B cell (primary cell): Measurements from ENCODE around the gene UPK3A. TPM values are rescaled to one million over a fixed set of nuclear protein-coding genes. Genes with fewer than 3 reads are reported as not detected.
"Not testable (repeated sequence)": the region's sequence is repeated elsewhere in the genome, so short reads cannot be mapped to it uniquely, and the experiment has no call there.

ENCODE experiments used
- ATAC-seq: fragments of 200-7000 bp; cut with Tn5 transposase; one replicate; pipeline ENCODE4 v1.10.0; 2021; ENCODE audit warnings: low read depth, mild to moderate bottlenecking, moderate number of reproducible peaks, moderate library complexity
- CTCF ChIA-PET: fragments of 350-600 bp; sonication (Branson Sonifier 250); formaldehyde crosslinking; loops from one replicate; lab custom pipeline; 2021; ENCODE audit warnings: antibody characterized with exemption, inconsistent platforms; lab: Charles Lee
- POLR2A ChIA-PET: fragments of 350-600 bp; sonication (Branson Sonifier 250); formaldehyde crosslinking; loops from one replicate; lab custom pipeline; 2021; ENCODE audit warnings: antibody characterized with exemption; lab: Charles Lee
- DNase-seq: peaks from one replicate; pipeline ENCODE4 v3.0.0; 2013
- H2AFZ ChIP-seq: 2 replicates; pipeline ENCODE4 v1.6.1; 2012; ENCODE audit warnings: mild to moderate bottlenecking, low read depth, low read length; ENCODE audit not compliant: insufficient read depth, poor library complexity, severe bottlenecking
- H3K27ac ChIP-seq, 2 donors: 1 replicate in 1 of 2; 2 replicates in 1 of 2; pipeline ENCODE4 v1.5.1; 2012 to 2013; ENCODE audit warnings: low read length in 2 of 2, mild to moderate bottlenecking in 2 of 2, moderate library complexity in 1 of 2
- H3K27me3 ChIP-seq, 4 experiments: fragments of 200-600 bp in 1 of 4; sonication (generic) in 1 of 4; replicated peaks in 1 of 4; 1 replicate in 2 of 4; 2 replicates in 2 of 4; pipeline versions ENCODE4 v1.6.1 to v1.7.0; 2013 to 2016; ENCODE audit warnings: low read length in 3 of 4, mild to moderate bottlenecking in 2 of 4, mixed read lengths in 1 of 4, moderate library complexity in 1 of 4; ENCODE audit not compliant: insufficient read depth in 4 of 4, control insufficient read depth in 3 of 4; ENCODE audit errors: control extremely low read depth in 1 of 4
- H3K36me3 ChIP-seq, 2 experiments: replicated peaks in 1 of 2; 1 replicate in 1 of 2; 2 replicates in 1 of 2; pipeline versions ENCODE4 v1.6.1 to v1.7.1; 2013; ENCODE audit warnings: low read length in 1 of 2; ENCODE audit not compliant: insufficient read depth in 2 of 2, control insufficient read depth in 1 of 2; ENCODE audit errors: control extremely low read depth in 1 of 2, extremely low read depth in 1 of 2
- H3K4me1 ChIP-seq, 2 donors: fragments of 200-600 bp in 1 of 2; sonication (generic) in 1 of 2; 1 replicate in 1 of 2; 2 replicates in 1 of 2; pipeline versions ENCODE4 v1.5.1 to v1.6.1; 2013 to 2017; ENCODE audit warnings: low read length in 2 of 2; ENCODE audit not compliant: control insufficient read depth in 2 of 2, insufficient read depth in 2 of 2
- H3K4me2 ChIP-seq: replicated peaks from 2 replicates; pipeline ENCODE3; 2012; ENCODE audit warnings: mild to moderate bottlenecking, low read depth, low read length; ENCODE audit not compliant: poor library complexity, severe bottlenecking
- H3K4me3 ChIP-seq, 5 experiments: fragments of 200-600 bp in 1 of 5; sonication (generic) in 1 of 5; 1 replicate in 3 of 5; 2 replicates in 2 of 5; pipeline versions ENCODE4 v1.5.1 to v1.7.0; 2011 to 2016; ENCODE audit warnings: low read length in 4 of 5, mild to moderate bottlenecking in 4 of 5, low read depth in 2 of 5, control low read depth in 1 of 5, moderate library complexity in 1 of 5; ENCODE audit not compliant: insufficient read depth in 1 of 5; ENCODE audit errors: control extremely low read depth in 1 of 5, extremely low read depth in 1 of 5
- H3K79me2 ChIP-seq: fragments of 200-600 bp; sonication (generic); one replicate; pipeline ENCODE4 v1.6.0; 2016; ENCODE audit warnings: low read length; ENCODE audit not compliant: control insufficient read depth, insufficient read depth
- H3K9ac ChIP-seq: fragments of 200-600 bp; sonication (generic); 2 replicates; pipeline ENCODE4 v1.6.1; 2017; ENCODE audit warnings: mild to moderate bottlenecking, low read length, moderate library complexity
- H3K9me3 ChIP-seq, 3 donors: one replicate each; pipeline versions ENCODE4 v1.6.1 to v1.7.1; 2013; ENCODE audit warnings: low read length in 2 of 3; ENCODE audit not compliant: control insufficient read depth in 2 of 3, insufficient read depth in 1 of 3; ENCODE audit errors: control extremely low read depth in 1 of 3
- H4K20me1 ChIP-seq: 2 replicates; pipeline ENCODE4 v1.6.0; 2012; ENCODE audit warnings: mild to moderate bottlenecking, low read length; ENCODE audit not compliant: insufficient read depth, control insufficient read depth, poor library complexity, severe bottlenecking
- H3K27ac Mint-ChIP-seq: one replicate; pipeline ENCODE4 v1.8.0; 2021; ENCODE audit warnings: mixed read lengths
- H3K27me3 Mint-ChIP-seq: one replicate; pipeline ENCODE4 v1.8.0; 2021; ENCODE audit warnings: mixed read lengths
- H3K4me1 Mint-ChIP-seq: one replicate; pipeline ENCODE4 v1.8.0; 2021; ENCODE audit warnings: mixed read lengths
- H3K4me3 Mint-ChIP-seq: one replicate; pipeline ENCODE4 v1.8.0; 2021; ENCODE audit warnings: mixed read lengths
- H3K9me3 Mint-ChIP-seq: one replicate; pipeline ENCODE4 v1.8.0; 2022; ENCODE audit warnings: mixed read lengths; ENCODE audit not compliant: insufficient read depth
- EZH2 ChIP-seq: IDR thresholded peaks from 2 replicates; pipeline ENCODE4 v1.6.1; 2012; ENCODE audit warnings: borderline replicate concordance, low read depth, mild to moderate bottlenecking, moderate library complexity, low read length; ENCODE audit not compliant: insufficient read depth, poor library complexity, severe bottlenecking
- WGBS: methylation state at CpG from one replicate; pipeline ENCODE4 v1.1.5; 2013; ENCODE audit warnings: missing lambda C conversion rate; ENCODE audit not compliant: insufficient coverage; 5-methylcytosine and 5-hydroxymethylcytosine counted together
- intact Hi-C: fragments of 100-400 bp; cut with micrococcal nuclease; formaldehyde crosslinking; loops from one replicate; pipeline ENCODE4 v1.10.0; 2022
- polyA plus RNA-seq: library from polyadenylated mRNA; depleted of rRNA; stranded (reverse); fragments of >200 nt; gene quantifications from 2 replicates; pipeline ENCODE4 v1.2.3, GENCODE V29; 2012
- total RNA-seq, 2 donors: library from RNA; stranded (reverse); fragments of 120-200 nt in 1 of 2; gene quantifications; 1 replicate in 1 of 2; 2 replicates in 1 of 2; pipeline versions ENCODE4 v1.2.3 to v1.2.4, GENCODE V29; 2013 to 2022
- TF ChIP-seq, protein P1 (sequence below): fragments of 200-600 bp; IDR thresholded peaks from one replicate; pipeline ENCODE4 v1.8.0; 2022; ENCODE audit warnings: antibody characterized with exemption, mild to moderate bottlenecking

The UPK3A gene
- total and polyA plus RNA-seq, 2 donors (not counting 1 experiment from before 2014, with no cell fraction given) = not detected

DNA sequence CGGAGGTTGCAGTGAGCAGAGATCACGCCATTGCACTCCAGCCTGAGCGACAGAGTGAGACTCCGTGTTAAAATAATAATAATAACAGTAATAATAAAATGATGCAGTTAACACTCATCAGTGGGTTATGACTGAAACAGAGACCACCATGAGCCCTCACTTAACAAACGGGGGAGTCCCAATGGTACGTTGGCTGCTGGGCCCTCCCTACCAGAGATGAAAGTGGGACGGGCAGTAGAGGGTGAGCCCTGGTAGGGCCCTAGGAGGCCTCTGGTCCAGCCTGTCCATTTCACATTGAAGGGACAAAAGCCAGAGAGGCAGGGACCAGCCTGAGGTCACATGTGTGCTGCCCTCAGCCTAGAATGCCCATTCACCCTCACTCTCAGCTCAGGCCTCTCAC is 30.4 kb upstream of the UPK3A start:
- no peak for ATAC-seq
- intact Hi-C loops = no loop called here
- Mint-ChIP-seq H3K27ac (no peak overlapping the region), H3K4me3 (no peak overlapping the region), H3K27me3 (no peaks in the 10 kb centered on the region), H3K9me3 (no peaks in the 10 kb centered on the region), H3K4me1 (peaks cover 12% of the 10 kb centered on the region)
- no peak overlapping the region for H3K27ac ChIP-seq
- DNase-seq = no peak
- TF ChIP-seq, protein P1, sequence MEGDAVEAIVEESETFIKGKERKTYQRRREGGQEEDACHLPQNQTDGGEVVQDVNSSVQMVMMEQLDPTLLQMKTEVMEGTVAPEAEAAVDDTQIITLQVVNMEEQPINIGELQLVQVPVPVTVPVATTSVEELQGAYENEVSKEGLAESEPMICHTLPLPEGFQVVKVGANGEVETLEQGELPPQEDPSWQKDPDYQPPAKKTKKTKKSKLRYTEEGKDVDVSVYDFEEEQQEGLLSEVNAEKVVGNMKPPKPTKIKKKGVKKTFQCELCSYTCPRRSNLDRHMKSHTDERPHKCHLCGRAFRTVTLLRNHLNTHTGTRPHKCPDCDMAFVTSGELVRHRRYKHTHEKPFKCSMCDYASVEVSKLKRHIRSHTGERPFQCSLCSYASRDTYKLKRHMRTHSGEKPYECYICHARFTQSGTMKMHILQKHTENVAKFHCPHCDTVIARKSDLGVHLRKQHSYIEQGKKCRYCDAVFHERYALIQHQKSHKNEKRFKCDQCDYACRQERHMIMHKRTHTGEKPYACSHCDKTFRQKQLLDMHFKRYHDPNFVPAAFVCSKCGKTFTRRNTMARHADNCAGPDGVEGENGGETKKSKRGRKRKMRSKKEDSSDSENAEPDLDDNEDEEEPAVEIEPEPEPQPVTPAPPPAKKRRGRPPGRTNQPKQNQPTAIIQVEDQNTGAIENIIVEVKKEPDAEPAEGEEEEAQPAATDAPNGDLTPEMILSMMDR = no peak
- no peak for TF ChIP-seq EZH2
- H3K4me1 ChIP-seq = peaks cover 0 to 14% of the 10 kb centered on the region in 2 donors
- no peak overlapping the region for H3K4me3 ChIP-seq
- no peak overlapping the region for H3K4me2 ChIP-seq
- H3K36me3 ChIP-seq = no peaks in the 10 kb centered on the region
- H3K9ac ChIP-seq = no peak overlapping the region
- H2AFZ ChIP-seq = no peak overlapping the region
- ChIA-PET CTCF (no interaction called here), POLR2A (no interaction called here)
- H3K79me2 ChIP-seq = no peaks in the 10 kb centered on the region
- WGBS = 81% methylated on average over 3 of the region's 7 CpGs
- no peaks in the 10 kb centered on the region for H4K20me1 ChIP-seq
- no peaks in the 10 kb centered on the region for H3K9me3 ChIP-seq
- H3K27me3 ChIP-seq = no peaks in the 10 kb centered on the region

DNA sequence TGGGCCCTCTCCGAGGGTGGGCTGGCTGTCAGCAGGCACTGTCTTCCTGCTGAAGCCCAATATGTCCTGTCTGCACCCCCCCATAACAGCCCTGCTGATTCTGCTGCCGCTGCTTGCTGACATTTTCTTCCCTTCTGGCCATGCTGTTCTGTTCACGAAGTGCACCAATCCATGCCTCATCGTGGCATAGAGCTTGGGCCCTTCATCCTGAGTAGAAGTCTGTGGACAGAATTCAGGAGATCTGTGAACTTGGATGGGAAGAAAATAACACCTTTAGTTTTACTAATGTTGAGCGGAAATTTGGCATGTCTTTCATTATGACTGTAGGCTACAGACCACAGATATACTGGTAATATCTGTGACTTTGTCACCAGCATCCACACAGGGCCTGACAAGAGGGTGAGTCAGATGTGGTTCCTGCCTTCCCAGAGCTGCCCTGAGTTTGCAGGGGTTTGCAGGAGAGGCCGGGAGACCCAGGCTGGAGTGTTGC is 29.9 kb upstream of the UPK3A start:
- no peak overlapping the region for H3K9ac ChIP-seq
- no peak overlapping the region for H3K4me2 ChIP-seq
- no peak for TF ChIP-seq EZH2
- TF ChIP-seq, protein P1 = no peak
- H3K4me1 ChIP-seq = peaks cover 0 to 12% of the 10 kb centered on the region in 2 donors
- intact Hi-C loops = loop anchor here (5.0 kb wide), 1 partner anchor 322 kb away; no protein-coding TSS in a partner anchor
- Mint-ChIP-seq H3K9me3 (no peaks in the 10 kb centered on the region), H3K27me3 (no peaks in the 10 kb centered on the region), H3K4me3 (no peak overlapping the region), H3K4me1 (peaks cover 14% of the 10 kb centered on the region), H3K27ac (no peak overlapping the region)
- no peak overlapping the region for H2AFZ ChIP-seq
- ChIA-PET CTCF (no interaction called here), POLR2A (no interaction called here)
- no peaks in the 10 kb centered on the region for H3K36me3 ChIP-seq
- no peaks in the 10 kb centered on the region for H3K79me2 ChIP-seq
- no peaks in the 10 kb centered on the region for H3K9me3 ChIP-seq
- H3K27me3 ChIP-seq = no peaks in the 10 kb centered on the region
- DNase-seq (no peak), ATAC-seq (no peak)
- H4K20me1 ChIP-seq = no peaks in the 10 kb centered on the region
- H3K4me3 ChIP-seq = no peak overlapping the region
- 77% methylated on average over 5 of the region's 6 CpGs for WGBS
- no peak overlapping the region for H3K27ac ChIP-seq

DNA sequence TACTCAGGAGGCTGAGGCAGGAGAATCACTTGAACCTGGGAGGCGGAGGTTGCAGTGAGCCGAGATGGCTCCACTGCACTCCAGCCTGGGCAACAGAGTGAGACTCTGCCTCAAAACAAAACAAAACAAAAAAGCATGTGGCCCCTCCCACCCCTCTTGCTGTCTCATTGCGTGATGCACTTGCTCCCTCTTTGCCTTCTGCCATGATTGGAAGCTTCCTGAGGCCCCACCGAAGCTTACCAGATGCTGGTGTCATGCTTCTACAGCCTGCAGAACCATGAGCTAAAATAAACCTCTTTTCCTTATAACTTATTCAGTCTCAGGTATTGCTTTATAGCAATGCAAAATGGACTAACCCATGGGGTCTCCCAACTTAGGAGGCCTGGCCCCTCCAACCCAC is 26.8 kb upstream of the UPK3A start:
- H3K4me3 Mint-ChIP-seq, CTCF ChIA-PET, H3K27ac ChIP-seq, H2AFZ ChIP-seq, H3K9ac ChIP-seq, H3K27me3 ChIP-seq, DNase-seq, H3K36me3 ChIP-seq, H3K9me3 Mint-ChIP-seq, H4K20me1 ChIP-seq, H3K79me2 ChIP-seq, H3K4me3 ChIP-seq, H3K27ac Mint-ChIP-seq, ATAC-seq, POLR2A ChIA-PET, H3K9me3 ChIP-seq, H3K27me3 Mint-ChIP-seq, H3K4me2 ChIP-seq: not testable (repeated sequence)
- peaks cover 21 to 25% of the 10 kb centered on the region in 2 donors for H3K4me1 ChIP-seq
- WGBS = 88% methylated on average over 4 of the region's 4 CpGs
- intact Hi-C loops = loop anchor here (5.0 kb wide), 1 partner anchor 319 kb away; no protein-coding TSS in a partner anchor
- H3K4me1 Mint-ChIP-seq = peaks cover 33% of the 10 kb centered on the region
